Peyer's patch (tissue), 4 donors: ENCODE data around the gene MIOX. TPM values are rescaled to one million over a fixed set of nuclear protein-coding genes. Genes with fewer than 3 reads are reported as not detected.

ENCODE experiments used
- DNase-seq, 3 donors: peaks; one replicate each; pipeline ENCODE4 v3.0.0-alpha.2; 2017 to 2019
- H3K27ac ChIP-seq, 4 donors: fragments of 200-600 bp; sonication (generic); one replicate each; pipeline ENCODE4 v1.5.1; 2016 to 2019
- H3K27me3 ChIP-seq, 2 donors: fragments of 200-600 bp; sonication (generic); one replicate each; pipeline ENCODE4 v1.5.1; 2019
- H3K36me3 ChIP-seq, 3 donors: fragments of 200-600 bp; sonication (generic); one replicate each; pipeline ENCODE4 v1.5.1; 2016 to 2019
- H3K4me1 ChIP-seq, 4 donors: fragments of 200-600 bp; sonication (generic); one replicate each; pipeline ENCODE4 v1.5.1; 2016 to 2019
- H3K4me3 ChIP-seq, 4 donors: fragments of 200-600 bp; sonication (generic); 1 replicate in 3 of 4; 2 replicates in 1 of 4; pipeline ENCODE4 v1.5.1; 2016 to 2019; ENCODE audit warnings: mild to moderate bottlenecking in 1 of 4
- H3K9me3 ChIP-seq, 4 donors: fragments of 200-600 bp; sonication (generic); one replicate each; pipeline ENCODE4 v1.5.1; 2016 to 2019; ENCODE audit warnings: mild to moderate bottlenecking in 1 of 4
- POLR2A ChIP-seq, 2 donors: fragments of 450-650 bp; IDR thresholded peaks; one replicate each; pipeline ENCODE4 v1.5.1; 2017; ENCODE audit warnings: antibody characterized with exemption in 2 of 2, mild to moderate bottlenecking in 2 of 2, moderate library complexity in 2 of 2
- total RNA-seq, 4 donors: library from RNA; depleted of rRNA; stranded (reverse); fragments of >200 nt; gene quantifications; one replicate each; pipeline ENCODE4 v1.1.0, GENCODE V29; 2016
- TF ChIP-seq, protein P1 (sequence below), 6 experiments: fragments of 450-650 bp in 4 of 6; fragments of 200-600 bp in 2 of 6; sonication (generic) in 1 of 6; IDR thresholded peaks; one replicate each; pipeline ENCODE4 v1.5.1; 2017 to 2019; ENCODE audit warnings: antibody characterized with exemption in 6 of 6, mild to moderate bottlenecking in 3 of 6, moderate library complexity in 1 of 6

The MIOX gene
- total RNA-seq, 4 donors from 2014 or later, result not detected

GRCh38 chr22:50498322-50498890 is 11.7 kb downstream of the MIOX start:
- Histone ChIP-seq H3K27ac (peak overlapping the region in 2 of 4 donors; percentile 42 to 57), H3K27me3 (no peaks in the 10 kb centered on the region)
- peak; percentile 70 to 89 (median 73) for DNase-seq

GRCh38 chr22:50500452-50500851 is 13.8 kb downstream of the MIOX start:
- Histone ChIP-seq H3K4me1 (peaks cover 0 to 22% (median 2%) of the 10 kb centered on the region in 4 donors), H3K4me3 (no peak overlapping the region), H3K36me3 (peaks cover 0 to 32% (median 0%) of the 10 kb centered on the region in 3 donors), H3K27me3 (no peaks in the 10 kb centered on the region), H3K27ac (no peak overlapping the region), H3K9me3 (no peaks in the 10 kb centered on the region)
- DNase-seq, result no peak
- TF ChIP-seq POLR2A (IDR thresholded peaks at IDR 0.05), result no peak
- TF ChIP-seq, protein P1, sequence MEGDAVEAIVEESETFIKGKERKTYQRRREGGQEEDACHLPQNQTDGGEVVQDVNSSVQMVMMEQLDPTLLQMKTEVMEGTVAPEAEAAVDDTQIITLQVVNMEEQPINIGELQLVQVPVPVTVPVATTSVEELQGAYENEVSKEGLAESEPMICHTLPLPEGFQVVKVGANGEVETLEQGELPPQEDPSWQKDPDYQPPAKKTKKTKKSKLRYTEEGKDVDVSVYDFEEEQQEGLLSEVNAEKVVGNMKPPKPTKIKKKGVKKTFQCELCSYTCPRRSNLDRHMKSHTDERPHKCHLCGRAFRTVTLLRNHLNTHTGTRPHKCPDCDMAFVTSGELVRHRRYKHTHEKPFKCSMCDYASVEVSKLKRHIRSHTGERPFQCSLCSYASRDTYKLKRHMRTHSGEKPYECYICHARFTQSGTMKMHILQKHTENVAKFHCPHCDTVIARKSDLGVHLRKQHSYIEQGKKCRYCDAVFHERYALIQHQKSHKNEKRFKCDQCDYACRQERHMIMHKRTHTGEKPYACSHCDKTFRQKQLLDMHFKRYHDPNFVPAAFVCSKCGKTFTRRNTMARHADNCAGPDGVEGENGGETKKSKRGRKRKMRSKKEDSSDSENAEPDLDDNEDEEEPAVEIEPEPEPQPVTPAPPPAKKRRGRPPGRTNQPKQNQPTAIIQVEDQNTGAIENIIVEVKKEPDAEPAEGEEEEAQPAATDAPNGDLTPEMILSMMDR (IDR thresholded peaks at IDR 0.05), result no peak

More at GRCh38 chr22:50498322-50498890, 11.7 kb downstream of the MIOX start:
- TF ChIP-seq, protein P1 (IDR thresholded peaks at IDR 0.05), result peak; percentile 45 to 80 (median 66)
- TF ChIP-seq POLR2A (IDR thresholded peaks at IDR 0.05), result no peak
- peaks cover 0 to 15% (median 0%) of the 10 kb centered on the region in 3 donors for H3K36me3 ChIP-seq
- peak overlapping the region in 1 of 4 donors; percentile 16 for H3K4me3 ChIP-seq
- peaks cover 0 to 14% (median 2%) of the 10 kb centered on the region in 4 donors for H3K4me1 ChIP-seq
- H3K9me3 ChIP-seq, result no peaks in the 10 kb centered on the region

GRCh38 chr22:50502096-50502495 is 15.4 kb downstream of the MIOX start:
- Histone ChIP-seq H3K27ac (no peak overlapping the region), H3K4me3 (no peak overlapping the region), H3K4me1 (peaks cover 0 to 37% (median 10%) of the 10 kb centered on the region in 4 donors), H3K9me3 (no peaks in the 10 kb centered on the region), H3K36me3 (peaks cover 0 to 40% (median 0%) of the 10 kb centered on the region in 3 donors), H3K27me3 (no peaks in the 10 kb centered on the region)
- no peak for TF ChIP-seq POLR2A (IDR thresholded peaks at IDR 0.05)
- no peak for DNase-seq

DNA sequence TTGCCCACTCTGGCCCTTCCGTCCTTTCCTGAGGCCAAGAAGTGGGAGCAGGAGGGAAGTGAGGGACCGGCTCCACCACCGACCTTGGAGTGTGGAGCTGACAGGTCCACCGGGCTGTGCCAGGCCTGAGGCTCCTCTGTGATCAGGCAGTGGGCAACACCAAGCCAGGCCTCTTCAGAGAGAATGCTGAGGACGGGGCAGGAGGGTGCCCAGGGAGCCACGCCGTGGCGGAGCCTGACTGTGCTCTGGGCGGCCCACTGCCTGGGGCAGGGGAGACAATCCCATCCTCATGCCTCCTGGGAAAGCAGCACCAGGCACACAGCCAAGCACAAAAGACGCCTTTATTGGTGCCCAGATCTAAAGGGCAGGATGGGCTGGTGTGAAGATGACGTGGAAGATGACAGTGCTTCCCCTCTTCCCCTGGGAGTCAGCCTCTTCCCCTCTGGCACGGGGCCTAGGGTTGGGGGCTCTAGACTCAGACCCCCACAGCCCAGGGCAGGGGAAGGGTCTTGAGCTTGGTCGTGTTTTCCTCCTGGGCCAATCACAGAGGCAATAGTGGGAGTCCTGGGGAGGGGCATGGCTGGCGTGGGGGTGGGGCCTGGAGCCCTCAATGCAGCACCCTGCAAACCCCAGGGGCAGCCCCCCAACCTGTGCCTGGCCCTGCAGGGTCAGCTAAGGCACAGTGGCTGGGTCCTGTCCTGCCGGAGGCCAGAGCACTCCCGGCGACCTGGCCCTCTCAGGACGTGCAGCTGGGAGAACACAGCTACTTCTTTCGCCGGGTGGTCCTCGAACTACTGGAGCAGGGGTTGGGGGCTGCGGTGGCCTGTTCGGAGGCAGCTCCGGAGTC is 16.2 kb downstream of the MIOX start:
- no peak for DNase-seq
- no peaks in the 10 kb centered on the region for H3K9me3 ChIP-seq
- no peak overlapping the region for H3K4me3 ChIP-seq
- H3K36me3 ChIP-seq, result peaks cover 0 to 40% (median 0%) of the 10 kb centered on the region in 3 donors
- H3K27me3 ChIP-seq, result no peaks in the 10 kb centered on the region
- no peak overlapping the region for H3K27ac ChIP-seq
- TF ChIP-seq POLR2A (IDR thresholded peaks at IDR 0.05), result no peak
- TF ChIP-seq, protein P1 (IDR thresholded peaks at IDR 0.05), result no peak
- H3K4me1 ChIP-seq, result peaks cover 0 to 31% (median 10%) of the 10 kb centered on the region in 4 donors

- no peak overlapping the region for H3K27ac ChIP-seq
- peaks cover 0 to 25% (median 8%) of the 10 kb centered on the region in 4 donors for H3K4me1 ChIP-seq
- TF ChIP-seq, protein P1 (IDR thresholded peaks at IDR 0.05), result no peak
- no peak overlapping the region for H3K4me3 ChIP-seq
- H3K27me3 ChIP-seq, result no peaks in the 10 kb centered on the region
- no peaks in the 10 kb centered on the region for H3K9me3 ChIP-seq
- H3K36me3 ChIP-seq, result peaks cover 0 to 40% (median 0%) of the 10 kb centered on the region in 3 donors
- DNase-seq, result no peak
These were observed 17.0 kb downstream of the MIOX start for GRCh38 chr22:50503475-50504145.
